ENCODE data around the gene MRC1.

DNA sequence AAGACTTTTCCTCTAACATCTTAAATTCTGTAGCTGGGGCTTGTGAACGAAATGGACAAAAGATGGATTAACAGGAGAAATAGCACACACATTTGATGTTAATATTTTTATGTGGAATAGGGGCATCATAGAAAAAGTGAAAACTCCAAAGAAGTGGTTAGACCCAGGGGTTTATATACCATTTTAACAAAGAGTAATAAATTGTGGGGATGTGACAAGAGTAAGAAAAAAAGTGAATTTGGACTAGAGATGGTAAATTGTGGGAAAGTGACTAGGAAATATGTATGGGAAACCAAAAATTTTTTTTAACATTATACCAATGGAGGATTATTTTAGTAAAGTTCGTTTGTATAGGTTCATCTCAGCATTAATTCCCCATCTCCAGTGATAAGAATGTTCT is 150.7 kb downstream of the MRC1 start:
- TF ChIP-seq, protein P1, sequence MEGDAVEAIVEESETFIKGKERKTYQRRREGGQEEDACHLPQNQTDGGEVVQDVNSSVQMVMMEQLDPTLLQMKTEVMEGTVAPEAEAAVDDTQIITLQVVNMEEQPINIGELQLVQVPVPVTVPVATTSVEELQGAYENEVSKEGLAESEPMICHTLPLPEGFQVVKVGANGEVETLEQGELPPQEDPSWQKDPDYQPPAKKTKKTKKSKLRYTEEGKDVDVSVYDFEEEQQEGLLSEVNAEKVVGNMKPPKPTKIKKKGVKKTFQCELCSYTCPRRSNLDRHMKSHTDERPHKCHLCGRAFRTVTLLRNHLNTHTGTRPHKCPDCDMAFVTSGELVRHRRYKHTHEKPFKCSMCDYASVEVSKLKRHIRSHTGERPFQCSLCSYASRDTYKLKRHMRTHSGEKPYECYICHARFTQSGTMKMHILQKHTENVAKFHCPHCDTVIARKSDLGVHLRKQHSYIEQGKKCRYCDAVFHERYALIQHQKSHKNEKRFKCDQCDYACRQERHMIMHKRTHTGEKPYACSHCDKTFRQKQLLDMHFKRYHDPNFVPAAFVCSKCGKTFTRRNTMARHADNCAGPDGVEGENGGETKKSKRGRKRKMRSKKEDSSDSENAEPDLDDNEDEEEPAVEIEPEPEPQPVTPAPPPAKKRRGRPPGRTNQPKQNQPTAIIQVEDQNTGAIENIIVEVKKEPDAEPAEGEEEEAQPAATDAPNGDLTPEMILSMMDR (conservative IDR thresholded peaks at IDR 0.05; ENCODE audit: low read length), result no peak
- TF ChIP-seq EZH2phosphoT487 (IDR thresholded peaks at IDR 0.05; ENCODE audit: borderline replicate concordance), result no peak

Measured in Loucy (cell line).